ENCODE measurements around the gene RUNX2.

RUNX2 gene

GRCh38 chr6:45631396-45631795, 303.3 kb downstream of the RUNX2 start:
- no CpG with 5 or more reads among the region's 3 CpGs for WGBS (ENCODE audit: insufficient coverage, insufficient read length)
- no peak for DNase-seq (ENCODE audit: low read depth, low spot score)
- Histone ChIP-seq H3K27me3 (ENCODE audit: control insufficient read depth, insufficient read depth, low read length) (no peaks in the 10 kb centered on the region), H3K9me3 (ENCODE audit: control insufficient read depth, insufficient read depth, low read length) (no peaks in the 10 kb centered on the region), H3K27ac (ENCODE audit: low read length) (no peak overlapping the region), H3K4me3 (ENCODE audit: low read length) (no peak overlapping the region), H3K4me1 (ENCODE audit: control insufficient read depth, insufficient read depth, low read length) (no peaks in the 10 kb centered on the region), H3K36me3 (ENCODE audit: control insufficient read depth, insufficient read depth, low read length) (no peaks in the 10 kb centered on the region)

DNA sequence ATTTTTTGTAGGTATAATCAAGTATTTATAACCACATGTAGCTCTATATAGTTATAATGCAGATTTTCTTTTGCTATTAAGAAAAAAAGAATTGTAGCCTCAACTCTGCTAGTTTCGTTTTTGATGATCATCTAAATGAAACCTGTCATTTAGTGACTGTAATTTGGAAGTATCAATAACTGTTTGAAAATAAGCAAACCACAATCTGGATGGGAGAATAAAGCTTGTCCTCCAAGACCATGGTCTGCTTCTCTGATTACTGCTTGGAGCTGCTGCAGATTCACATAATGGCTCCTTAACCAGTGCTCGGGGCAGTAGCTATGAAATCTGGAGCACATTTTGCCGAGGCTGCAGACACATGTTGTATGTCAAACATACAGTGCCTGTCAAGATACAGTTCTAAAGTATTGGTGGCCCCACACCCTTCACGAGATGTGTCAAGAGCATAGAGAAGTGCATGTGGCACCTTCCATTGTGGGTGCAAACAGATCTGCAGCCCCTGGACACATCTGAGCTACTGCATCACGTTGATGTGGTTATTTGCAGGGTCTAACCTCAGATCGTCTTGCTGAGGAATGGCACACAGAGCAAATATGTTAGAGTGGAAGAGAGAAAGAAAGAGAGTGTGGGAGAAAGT, 305.3 kb downstream of the RUNX2 start:
- no peaks in the 10 kb centered on the region for H3K27me3 ChIP-seq (ENCODE audit: control insufficient read depth, insufficient read depth, low read length)
- H3K4me3 ChIP-seq (ENCODE audit: low read length): no peak overlapping the region
- no peaks in the 10 kb centered on the region for H3K4me1 ChIP-seq (ENCODE audit: control insufficient read depth, insufficient read depth, low read length)
- H3K9me3 ChIP-seq (ENCODE audit: control insufficient read depth, insufficient read depth, low read length): no peaks in the 10 kb centered on the region
- no peaks in the 10 kb centered on the region for H3K36me3 ChIP-seq (ENCODE audit: control insufficient read depth, insufficient read depth, low read length)
- H3K27ac ChIP-seq (ENCODE audit: low read length): no peak overlapping the region
- no peak for DNase-seq (ENCODE audit: low read depth, low spot score)
- no CpG with 5 or more reads among the region's 6 CpGs for whole genome bisulfite sequencing (ENCODE audit: insufficient coverage, insufficient read length)

DNA sequence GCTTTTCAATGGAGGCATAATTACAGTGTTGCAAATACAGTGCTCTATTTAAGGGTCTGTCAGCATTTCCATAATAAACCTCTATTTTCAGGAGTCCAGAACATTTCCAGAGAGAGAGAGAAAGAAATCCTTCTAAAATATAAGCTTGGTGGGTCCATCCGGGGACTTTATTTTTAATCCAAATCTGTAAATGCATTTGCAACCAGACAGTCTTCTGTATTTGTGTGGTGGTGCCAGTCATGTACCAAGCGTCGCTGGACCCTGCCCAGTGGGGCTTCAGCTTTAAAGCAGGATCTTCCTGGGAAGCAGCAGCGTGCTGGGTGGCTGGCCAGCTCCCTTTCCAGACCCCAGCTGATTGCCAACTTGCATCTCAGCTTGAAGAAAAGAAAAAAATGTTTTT, 306.1 kb downstream of the RUNX2 start:
- Histone ChIP-seq H3K36me3 (ENCODE audit: control insufficient read depth, insufficient read depth, low read length) (no peaks in the 10 kb centered on the region), H3K4me3 (ENCODE audit: low read length) (no peak overlapping the region), H3K9me3 (ENCODE audit: control insufficient read depth, insufficient read depth, low read length) (no peaks in the 10 kb centered on the region), H3K27ac (ENCODE audit: low read length) (no peak overlapping the region), H3K27me3 (ENCODE audit: control insufficient read depth, insufficient read depth, low read length) (no peaks in the 10 kb centered on the region), H3K4me1 (ENCODE audit: control insufficient read depth, insufficient read depth, low read length) (no peaks in the 10 kb centered on the region)
- WGBS (ENCODE audit: insufficient coverage, insufficient read length): no CpG with 5 or more reads among the region's 4 CpGs
- DNase-seq (ENCODE audit: low read depth, low spot score): no peak

DNA sequence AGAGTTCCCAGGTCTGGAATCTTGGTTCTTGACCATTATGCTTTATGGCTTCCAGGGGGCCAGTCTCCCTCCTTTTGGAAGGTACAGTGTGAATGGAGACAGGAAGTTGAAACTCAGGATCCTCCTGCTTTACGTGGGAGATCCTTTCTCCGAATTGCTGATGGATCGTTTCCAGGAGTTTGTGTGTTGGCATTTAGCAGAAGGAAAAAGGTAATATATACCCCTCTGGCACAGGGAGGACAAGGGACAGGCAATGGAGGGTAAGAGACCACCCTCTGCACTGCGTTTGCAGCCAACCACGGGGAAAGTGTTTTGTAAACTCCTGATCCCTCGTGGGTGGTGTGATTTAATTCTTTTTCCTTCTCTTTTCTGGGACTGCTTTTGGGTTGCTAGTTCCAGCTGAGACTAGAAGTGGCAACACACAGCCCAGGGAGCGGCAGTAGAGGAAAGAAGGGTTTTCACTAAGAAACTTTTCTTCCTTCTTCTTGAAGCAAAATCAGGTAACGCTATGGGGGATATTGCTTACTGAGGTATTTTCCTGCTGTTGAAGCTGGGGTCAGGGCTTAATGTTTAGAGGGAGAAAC, 307.2 kb downstream of the RUNX2 start:
- Histone ChIP-seq H3K4me1 (ENCODE audit: control insufficient read depth, insufficient read depth, low read length) (no peaks in the 10 kb centered on the region), H3K27me3 (ENCODE audit: control insufficient read depth, insufficient read depth, low read length) (no peaks in the 10 kb centered on the region), H3K4me3 (ENCODE audit: low read length) (no peak overlapping the region), H3K9me3 (ENCODE audit: control insufficient read depth, insufficient read depth, low read length) (no peaks in the 10 kb centered on the region), H3K36me3 (ENCODE audit: control insufficient read depth, insufficient read depth, low read length) (no peaks in the 10 kb centered on the region), H3K27ac (ENCODE audit: low read length) (no peak overlapping the region)
- no peak for DNase-seq (ENCODE audit: low read depth, low spot score)
- no CpG with 5 or more reads among the region's 8 CpGs for WGBS (ENCODE audit: insufficient coverage, insufficient read length)

GRCh38 chr6:45637056-45637455, 308.9 kb downstream of the RUNX2 start:
- no peaks in the 10 kb centered on the region for H3K36me3 ChIP-seq (ENCODE audit: control insufficient read depth, insufficient read depth, low read length)
- no peak for DNase-seq (ENCODE audit: low read depth, low spot score)
- H3K4me1 ChIP-seq (ENCODE audit: control insufficient read depth, insufficient read depth, low read length): no peaks in the 10 kb centered on the region

DNA sequence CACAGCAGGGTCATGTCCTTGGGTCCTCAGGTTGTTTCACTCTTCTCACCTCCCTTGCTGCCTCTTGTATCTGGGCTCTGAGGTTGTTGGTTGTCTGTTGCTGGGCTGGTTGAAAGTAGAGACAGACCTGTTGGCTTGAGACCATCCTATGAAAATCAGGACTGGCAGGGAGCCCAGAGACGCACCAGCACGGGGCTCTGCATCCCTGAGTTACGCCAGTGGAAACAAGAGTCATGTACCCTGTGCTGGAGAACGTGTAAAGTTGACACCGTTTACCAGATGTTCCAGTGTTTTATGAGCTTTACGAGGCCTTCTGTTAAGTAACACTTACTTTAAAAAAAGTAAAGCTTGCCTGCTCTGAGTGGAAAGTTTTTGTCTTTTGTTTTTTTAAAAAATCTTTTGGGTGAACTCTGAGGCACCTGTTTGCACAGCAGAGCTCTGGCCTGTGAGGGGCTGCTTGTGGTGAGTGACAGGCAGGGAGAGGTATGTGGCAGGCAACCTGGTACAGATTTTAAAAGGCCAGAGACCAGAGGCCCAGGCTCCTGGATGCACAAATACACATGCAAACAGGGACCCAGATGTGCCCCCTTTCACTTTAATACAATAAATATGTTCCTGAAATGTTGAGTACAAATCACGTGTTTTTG, 309.6 kb downstream of the RUNX2 start:
- no CpG with 5 or more reads among the region's 7 CpGs for WGBS (ENCODE audit: insufficient coverage, insufficient read length)
- no peaks in the 10 kb centered on the region for H3K9me3 ChIP-seq (ENCODE audit: control insufficient read depth, insufficient read depth, low read length)
- no peaks in the 10 kb centered on the region for H3K36me3 ChIP-seq (ENCODE audit: control insufficient read depth, insufficient read depth, low read length)
- no peak overlapping the region for H3K27ac ChIP-seq (ENCODE audit: low read length)
- no peak overlapping the region for H3K4me3 ChIP-seq (ENCODE audit: low read length)
- H3K4me1 ChIP-seq (ENCODE audit: control insufficient read depth, insufficient read depth, low read length): no peaks in the 10 kb centered on the region
- no peak for DNase-seq (ENCODE audit: low read depth, low spot score)
- no peaks in the 10 kb centered on the region for H3K27me3 ChIP-seq (ENCODE audit: control insufficient read depth, insufficient read depth, low read length)

More at GRCh38 chr6:45637056-45637455, 308.9 kb downstream of the RUNX2 start:
- H3K9me3 ChIP-seq (ENCODE audit: control insufficient read depth, insufficient read depth, low read length): no peaks in the 10 kb centered on the region
- WGBS (ENCODE audit: insufficient coverage, insufficient read length): no CpG with 5 or more reads among the region's 3 CpGs
- H3K4me3 ChIP-seq (ENCODE audit: low read length): no peak overlapping the region
- no peaks in the 10 kb centered on the region for H3K27me3 ChIP-seq (ENCODE audit: control insufficient read depth, insufficient read depth, low read length)
- no peak overlapping the region for H3K27ac ChIP-seq (ENCODE audit: low read length)

DNA sequence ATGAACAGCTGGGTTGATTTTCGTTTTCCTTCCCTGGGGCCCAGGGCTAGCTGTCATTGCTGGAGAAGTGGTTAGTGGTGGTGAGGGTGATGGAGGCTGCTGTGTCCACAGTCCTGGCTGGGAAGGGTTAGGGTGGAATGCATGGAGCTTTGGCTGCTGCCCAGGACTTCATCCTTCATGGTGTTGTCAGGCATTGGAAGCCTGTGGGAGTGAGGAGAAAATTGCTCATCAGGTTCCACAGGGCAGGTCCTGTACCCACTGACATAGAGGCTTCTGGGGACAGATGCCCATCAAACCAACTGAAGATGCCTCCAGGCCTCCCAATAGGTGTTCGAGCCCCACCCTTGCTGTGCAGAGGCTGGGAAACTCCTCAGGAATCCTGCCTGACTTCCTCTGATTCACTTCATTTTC, 312.0 kb downstream of the RUNX2 start:
- no peak for DNase-seq (ENCODE audit: low read depth, low spot score)
- H3K36me3 ChIP-seq (ENCODE audit: control insufficient read depth, insufficient read depth, low read length): no peaks in the 10 kb centered on the region
- H3K27me3 ChIP-seq (ENCODE audit: control insufficient read depth, insufficient read depth, low read length): no peaks in the 10 kb centered on the region; the same call in 1 of the 2 replicates
- WGBS (ENCODE audit: insufficient coverage, insufficient read length): no CpG with 5 or more reads among the region's 2 CpGs
- H3K27ac ChIP-seq (ENCODE audit: low read length): no peak overlapping the region
- no peaks in the 10 kb centered on the region for H3K9me3 ChIP-seq (ENCODE audit: control insufficient read depth, insufficient read depth, low read length)
- no peak overlapping the region for H3K4me3 ChIP-seq (ENCODE audit: low read length)
- no peaks in the 10 kb centered on the region for H3K4me1 ChIP-seq (ENCODE audit: control insufficient read depth, insufficient read depth, low read length)

- Histone ChIP-seq H3K36me3 (ENCODE audit: control insufficient read depth, insufficient read depth, low read length) (no peaks in the 10 kb centered on the region), H3K9me3 (ENCODE audit: control insufficient read depth, insufficient read depth, low read length) (no peaks in the 10 kb centered on the region), H3K27ac (ENCODE audit: low read length) (no peak overlapping the region), H3K27me3 (ENCODE audit: control insufficient read depth, insufficient read depth, low read length) (no peaks in the 10 kb centered on the region; the same call in 1 of the 2 replicates), H3K4me3 (ENCODE audit: low read length) (no peak overlapping the region), H3K4me1 (ENCODE audit: control insufficient read depth, insufficient read depth, low read length) (no peaks in the 10 kb centered on the region)
- DNase-seq (ENCODE audit: low read depth, low spot score): no peak
- no CpG with 5 or more reads among the region's 13 CpGs for WGBS (ENCODE audit: insufficient coverage, insufficient read length)
Measured at GRCh38 chr6:45640811-45641210, 312.7 kb downstream of the RUNX2 start.

GRCh38 chr6:45642331-45643125, 314.4 kb downstream of the RUNX2 start:
- H3K9me3 ChIP-seq (ENCODE audit: control insufficient read depth, insufficient read depth, low read length): no peaks in the 10 kb centered on the region
- no peak overlapping the region for H3K27ac ChIP-seq (ENCODE audit: low read length)
- no peaks in the 10 kb centered on the region; the same call in 1 of the 2 replicates for H3K4me1 ChIP-seq (ENCODE audit: control insufficient read depth, insufficient read depth, low read length)
- H3K36me3 ChIP-seq (ENCODE audit: control insufficient read depth, insufficient read depth, low read length): no peaks in the 10 kb centered on the region
- H3K4me3 ChIP-seq (ENCODE audit: low read length): no peak overlapping the region
- H3K27me3 ChIP-seq (ENCODE audit: control insufficient read depth, insufficient read depth, low read length): no peaks in the 10 kb centered on the region; the same call in 1 of the 2 replicates
- WGBS (ENCODE audit: insufficient coverage, insufficient read length): no CpG with 5 or more reads among the region's 20 CpGs
- no peak for DNase-seq (ENCODE audit: low read depth, low spot score)

GRCh38 chr6:45643126-45643525, 315.0 kb downstream of the RUNX2 start:
- Histone ChIP-seq H3K27ac (ENCODE audit: low read length) (no peak overlapping the region), H3K4me1 (ENCODE audit: control insufficient read depth, insufficient read depth, low read length) (no peaks in the 10 kb centered on the region; the same call in 1 of the 2 replicates), H3K27me3 (ENCODE audit: control insufficient read depth, insufficient read depth, low read length) (no peaks in the 10 kb centered on the region; the same call in 1 of the 2 replicates), H3K36me3 (ENCODE audit: control insufficient read depth, insufficient read depth, low read length) (no peaks in the 10 kb centered on the region), H3K4me3 (ENCODE audit: low read length) (no peak overlapping the region), H3K9me3 (ENCODE audit: control insufficient read depth, insufficient read depth, low read length) (no peaks in the 10 kb centered on the region)
- no CpG with 5 or more reads among the region's 3 CpGs for WGBS (ENCODE audit: insufficient coverage, insufficient read length)
- no peak for DNase-seq (ENCODE audit: low read depth, low spot score)

All from iPS DF 6.9 (cell line).